Measurements from ENCODE around the gene SORD.
"Not testable (repeated sequence)": the region's sequence is repeated elsewhere in the genome, so short reads cannot be mapped to it uniquely, and the experiment has no call there.

The SORD gene

GRCh38 chr15:45097466-45097865 is 74.5 kb downstream of the SORD start:
- DNase-seq (ENCODE audit: low read depth): no peak

GRCh38 chr15:45099549-45100165 is 76.7 kb downstream of the SORD start:
- no peak for DNase-seq (ENCODE audit: low read depth)

GRCh38 chr15:45100884-45101625 is 78.1 kb downstream of the SORD start:
- DNase-seq (ENCODE audit: low read depth): no peak

GRCh38 chr15:45101749-45102148 is 78.8 kb downstream of the SORD start:
- no peak for DNase-seq (ENCODE audit: low read depth)

GRCh38 chr15:45102226-45102625 is 79.2 kb downstream of the SORD start:
- DNase-seq (ENCODE audit: low read depth): no peak

GRCh38 chr15:45104170-45104569 is 81.2 kb downstream of the SORD start:
- not testable (repeated sequence) for DNase-seq (ENCODE audit: low read depth)

GRCh38 chr15:45105586-45105985 is 82.6 kb downstream of the SORD start:
- DNase-seq (ENCODE audit: low read depth): no peak

- DNase-seq (ENCODE audit: low read depth): no peak
Observed at GRCh38 chr15:45106002-45106790, 83.2 kb downstream of the SORD start.

GRCh38 chr15:45107941-45108630 is 85.1 kb downstream of the SORD start:
- DNase-seq (ENCODE audit: low read depth): no peak

GRCh38 chr15:45110256-45110820 is 87.3 kb downstream of the SORD start:
- DNase-seq (ENCODE audit: low read depth): no peak

GRCh38 chr15:45111390-45112142 is 88.6 kb downstream of the SORD start:
- DNase-seq (ENCODE audit: low read depth): no peak

- DNase-seq (ENCODE audit: low read depth): no peak
Observed at GRCh38 chr15:45112143-45112590, 89.2 kb downstream of the SORD start.

GRCh38 chr15:45112591-45113379 is 89.8 kb downstream of the SORD start:
- DNase-seq (ENCODE audit: low read depth): no peak

GRCh38 chr15:45113380-45113990 is 90.5 kb downstream of the SORD start:
- no peak for DNase-seq (ENCODE audit: low read depth)

GRCh38 chr15:45114076-45114750 is 91.2 kb downstream of the SORD start, which contains the start of the genes DUOX2 and DUOXA2:
TSS of gene DUOX2 (minus strand) at chr15:45114172. CDS start at chr15:45113411, 761 bp downstream.
TSS of gene DUOXA2 (plus strand) at chr15:45114326. CDS start at chr15:45114606, 280 bp downstream.
- DNase-seq (ENCODE audit: low read depth): no peak

- no peak for DNase-seq (ENCODE audit: low read depth)
Observed at GRCh38 chr15:45114751-45115085, 91.7 kb downstream of the SORD start.

- no peak for DNase-seq (ENCODE audit: low read depth)
Observed at GRCh38 chr15:45115312-45115820, 92.4 kb downstream of the SORD start.

- DNase-seq (ENCODE audit: low read depth): no peak
Observed at GRCh38 chr15:45116006-45116481, 93.0 kb downstream of the SORD start.
